Measurements from ENCODE around the gene CACNA2D2.

The CACNA2D2 gene

GRCh38 chr3:50484722-50485121 lies 18.7 kb downstream of the CACNA2D2 start:
- Histone ChIP-seq H3K9me3 (ENCODE audit: control insufficient read depth, low read length) (no peaks in the 10 kb centered on the region), H3K36me3 (ENCODE audit: control insufficient read depth, insufficient read depth, low read length) (no peaks in the 10 kb centered on the region), H3K27me3 (ENCODE audit: control insufficient read depth, insufficient read depth, low read length, poor library complexity, severe bottlenecking) (no peaks in the 10 kb centered on the region), H3K4me3 (ENCODE audit: insufficient read depth, low read depth, low read length) (no peak overlapping the region), H3K27ac (ENCODE audit: insufficient read depth, low read depth, low read length, poor library complexity, severe bottlenecking) (no peak overlapping the region), H3K4me1 (ENCODE audit: control insufficient read depth, insufficient read depth, low read length) (peaks cover 6% of the 10 kb centered on the region)
- WGBS, 2 experiments: 79 to 82% methylated on average over 8 of the region's 8 CpGs

GRCh38 chr3:50483374-50483773 lies 20.1 kb downstream of the CACNA2D2 start:
- Histone ChIP-seq H3K4me3 (ENCODE audit: insufficient read depth, low read depth, low read length) (no peak overlapping the region), H3K4me1 (ENCODE audit: control insufficient read depth, insufficient read depth, low read length) (peaks cover 6% of the 10 kb centered on the region), H3K9me3 (ENCODE audit: control insufficient read depth, low read length) (no peaks in the 10 kb centered on the region), H3K36me3 (ENCODE audit: control insufficient read depth, insufficient read depth, low read length) (no peaks in the 10 kb centered on the region), H3K27me3 (ENCODE audit: control insufficient read depth, insufficient read depth, low read length, poor library complexity, severe bottlenecking) (no peaks in the 10 kb centered on the region), H3K27ac (ENCODE audit: insufficient read depth, low read depth, low read length, poor library complexity, severe bottlenecking) (no peak overlapping the region)
- 92 to 94% methylated on average over 6 of the region's 6 CpGs for WGBS, 2 experiments

- no peaks in the 10 kb centered on the region for H3K9me3 ChIP-seq (ENCODE audit: control insufficient read depth, low read length)
- WGBS, 2 experiments: 58 to 68% methylated on average over 4 of the region's 4 CpGs
- H3K36me3 ChIP-seq (ENCODE audit: control insufficient read depth, insufficient read depth, low read length): no peaks in the 10 kb centered on the region
- H3K4me3 ChIP-seq (ENCODE audit: insufficient read depth, low read depth, low read length): no peak overlapping the region
- no peaks in the 10 kb centered on the region for H3K27me3 ChIP-seq (ENCODE audit: control insufficient read depth, insufficient read depth, low read length, poor library complexity, severe bottlenecking)
- peaks cover 6% of the 10 kb centered on the region for H3K4me1 ChIP-seq (ENCODE audit: control insufficient read depth, insufficient read depth, low read length)
- no peak overlapping the region for H3K27ac ChIP-seq (ENCODE audit: insufficient read depth, low read depth, low read length, poor library complexity, severe bottlenecking)
These were observed 21.4 kb downstream of the CACNA2D2 start for GRCh38 chr3:50481992-50482391.

GRCh38 chr3:50480471-50480870 lies 23.0 kb downstream of the CACNA2D2 start:
- Histone ChIP-seq H3K4me1 (ENCODE audit: control insufficient read depth, insufficient read depth, low read length) (peaks cover 6% of the 10 kb centered on the region), H3K27me3 (ENCODE audit: control insufficient read depth, insufficient read depth, low read length, poor library complexity, severe bottlenecking) (no peaks in the 10 kb centered on the region), H3K9me3 (ENCODE audit: control insufficient read depth, low read length) (no peaks in the 10 kb centered on the region), H3K4me3 (ENCODE audit: insufficient read depth, low read depth, low read length) (no peak overlapping the region), H3K36me3 (ENCODE audit: control insufficient read depth, insufficient read depth, low read length) (no peaks in the 10 kb centered on the region), H3K27ac (ENCODE audit: insufficient read depth, low read depth, low read length, poor library complexity, severe bottlenecking) (no peak overlapping the region)
- 50 to 60% methylated on average over 2 to 3 of the region's 4 CpGs for WGBS, 2 experiments

GRCh38 chr3:50479523-50479922 lies 23.9 kb downstream of the CACNA2D2 start:
- 67 to 74% methylated on average over 4 of the region's 4 CpGs for WGBS, 2 experiments
- no peak overlapping the region for H3K27ac ChIP-seq (ENCODE audit: insufficient read depth, low read depth, low read length, poor library complexity, severe bottlenecking)
- H3K4me3 ChIP-seq (ENCODE audit: insufficient read depth, low read depth, low read length): no peak overlapping the region
- no peaks in the 10 kb centered on the region for H3K27me3 ChIP-seq (ENCODE audit: control insufficient read depth, insufficient read depth, low read length, poor library complexity, severe bottlenecking)
- peaks cover 6% of the 10 kb centered on the region for H3K4me1 ChIP-seq (ENCODE audit: control insufficient read depth, insufficient read depth, low read length)
- no peaks in the 10 kb centered on the region for H3K9me3 ChIP-seq (ENCODE audit: control insufficient read depth, low read length)
- H3K36me3 ChIP-seq (ENCODE audit: control insufficient read depth, insufficient read depth, low read length): no peaks in the 10 kb centered on the region

GRCh38 chr3:50478671-50479260 lies 24.7 kb downstream of the CACNA2D2 start:
- no peaks in the 10 kb centered on the region for H3K27me3 ChIP-seq (ENCODE audit: control insufficient read depth, insufficient read depth, low read length, poor library complexity, severe bottlenecking)
- no peaks in the 10 kb centered on the region for H3K36me3 ChIP-seq (ENCODE audit: control insufficient read depth, insufficient read depth, low read length)
- peaks cover 6% of the 10 kb centered on the region for H3K4me1 ChIP-seq (ENCODE audit: control insufficient read depth, insufficient read depth, low read length)
- H3K4me3 ChIP-seq (ENCODE audit: insufficient read depth, low read depth, low read length): no peak overlapping the region
- H3K9me3 ChIP-seq (ENCODE audit: control insufficient read depth, low read length): no peaks in the 10 kb centered on the region
- WGBS, 2 experiments: 91 to 94% methylated on average over 2 of the region's 2 CpGs
- H3K27ac ChIP-seq (ENCODE audit: insufficient read depth, low read depth, low read length, poor library complexity, severe bottlenecking): no peak overlapping the region

- WGBS, 2 experiments: 79 to 81% methylated on average over 7 of the region's 7 CpGs
- Histone ChIP-seq H3K4me1 (ENCODE audit: control insufficient read depth, insufficient read depth, low read length) (peaks cover 6% of the 10 kb centered on the region), H3K9me3 (ENCODE audit: control insufficient read depth, low read length) (no peaks in the 10 kb centered on the region), H3K4me3 (ENCODE audit: insufficient read depth, low read depth, low read length) (no peak overlapping the region), H3K27ac (ENCODE audit: insufficient read depth, low read depth, low read length, poor library complexity, severe bottlenecking) (no peak overlapping the region), H3K27me3 (ENCODE audit: control insufficient read depth, insufficient read depth, low read length, poor library complexity, severe bottlenecking) (no peaks in the 10 kb centered on the region), H3K36me3 (ENCODE audit: control insufficient read depth, insufficient read depth, low read length) (no peaks in the 10 kb centered on the region)
These were observed 25.4 kb downstream of the CACNA2D2 start for GRCh38 chr3:50478051-50478450.

- no peaks in the 10 kb centered on the region for H3K4me1 ChIP-seq (ENCODE audit: control insufficient read depth, insufficient read depth, low read length)
- no peaks in the 10 kb centered on the region for H3K27me3 ChIP-seq (ENCODE audit: control insufficient read depth, insufficient read depth, low read length, poor library complexity, severe bottlenecking)
- H3K27ac ChIP-seq (ENCODE audit: insufficient read depth, low read depth, low read length, poor library complexity, severe bottlenecking): no peak overlapping the region
- WGBS, 2 experiments: 94 to 95% methylated on average over 12 of the region's 12 CpGs
- no peak overlapping the region for H3K4me3 ChIP-seq (ENCODE audit: insufficient read depth, low read depth, low read length)
- H3K9me3 ChIP-seq (ENCODE audit: control insufficient read depth, low read length): no peaks in the 10 kb centered on the region
- H3K36me3 ChIP-seq (ENCODE audit: control insufficient read depth, insufficient read depth, low read length): no peaks in the 10 kb centered on the region
These were observed 28.1 kb downstream of the CACNA2D2 start for GRCh38 chr3:50475348-50475747.

- no peaks in the 10 kb centered on the region for H3K9me3 ChIP-seq (ENCODE audit: control insufficient read depth, low read length)
- H3K4me3 ChIP-seq (ENCODE audit: insufficient read depth, low read depth, low read length): no peak overlapping the region
- 93 to 95% methylated on average over 6 of the region's 6 CpGs for WGBS, 2 experiments
- H3K4me1 ChIP-seq (ENCODE audit: control insufficient read depth, insufficient read depth, low read length): no peaks in the 10 kb centered on the region
- no peaks in the 10 kb centered on the region for H3K27me3 ChIP-seq (ENCODE audit: control insufficient read depth, insufficient read depth, low read length, poor library complexity, severe bottlenecking)
- H3K27ac ChIP-seq (ENCODE audit: insufficient read depth, low read depth, low read length, poor library complexity, severe bottlenecking): no peak overlapping the region
- H3K36me3 ChIP-seq (ENCODE audit: control insufficient read depth, insufficient read depth, low read length): no peaks in the 10 kb centered on the region
These were observed 28.7 kb downstream of the CACNA2D2 start for GRCh38 chr3:50474717-50475116.

- Histone ChIP-seq H3K36me3 (ENCODE audit: control insufficient read depth, insufficient read depth, low read length) (no peaks in the 10 kb centered on the region), H3K27ac (ENCODE audit: insufficient read depth, low read depth, low read length, poor library complexity, severe bottlenecking) (no peak overlapping the region), H3K27me3 (ENCODE audit: control insufficient read depth, insufficient read depth, low read length, poor library complexity, severe bottlenecking) (no peaks in the 10 kb centered on the region), H3K4me3 (ENCODE audit: insufficient read depth, low read depth, low read length) (no peak overlapping the region), H3K4me1 (ENCODE audit: control insufficient read depth, insufficient read depth, low read length) (no peaks in the 10 kb centered on the region), H3K9me3 (ENCODE audit: control insufficient read depth, low read length) (no peaks in the 10 kb centered on the region)
- WGBS, 2 experiments: 91 to 92% methylated on average over 10 of the region's 10 CpGs
These were observed 29.7 kb downstream of the CACNA2D2 start for GRCh38 chr3:50473768-50474167.

GRCh38 chr3:50472958-50473357 lies 30.5 kb downstream of the CACNA2D2 start:
- Histone ChIP-seq H3K4me1 (ENCODE audit: control insufficient read depth, insufficient read depth, low read length) (peaks cover 2% of the 10 kb centered on the region), H3K27ac (ENCODE audit: insufficient read depth, low read depth, low read length, poor library complexity, severe bottlenecking) (no peak overlapping the region), H3K4me3 (ENCODE audit: insufficient read depth, low read depth, low read length) (no peak overlapping the region), H3K36me3 (ENCODE audit: control insufficient read depth, insufficient read depth, low read length) (no peaks in the 10 kb centered on the region), H3K27me3 (ENCODE audit: control insufficient read depth, insufficient read depth, low read length, poor library complexity, severe bottlenecking) (no peaks in the 10 kb centered on the region), H3K9me3 (ENCODE audit: control insufficient read depth, low read length) (no peaks in the 10 kb centered on the region)
- WGBS, 2 experiments: 91 to 95% methylated on average over 6 of the region's 6 CpGs
